HG03469 (cell line): Measurements from ENCODE around the gene EHBP1L1.
A peak's percentile ranks its signal among the peaks of the same experiment; 100 is the strongest.

Source experiments
- ATAC-seq: cut with Tn5 transposase; IDR thresholded peaks from one replicate; pipeline ENCODE4 v1.9.1; 2021; ENCODE audit warnings: mild to moderate bottlenecking, moderate library complexity, moderate number of reproducible peaks; ENCODE audit not compliant: unreplicated experiment

Gene EHBP1L1

GRCh38 chr11:65613091-65613928 is 37.5 kb downstream of the EHBP1L1 start:
- no peak for ATAC-seq

GRCh38 chr11:65615229-65615949 is 39.5 kb downstream of the EHBP1L1 start, which contains the start of gene PCNX3:
TSS of gene PCNX3 (plus strand) at chr11:65615776. CDS start at chr11:65616312, 536 bp downstream.
- ATAC-seq: peak; percentile 54

GRCh38 chr11:65615950-65616574 is 40.2 kb downstream of the EHBP1L1 start:
- no peak for ATAC-seq

- no peak for ATAC-seq
Measured at GRCh38 chr11:65616575-65617001, 40.7 kb downstream of the EHBP1L1 start.

- ATAC-seq: no peak
Measured at GRCh38 chr11:65617136-65617850, 41.4 kb downstream of the EHBP1L1 start.

GRCh38 chr11:65617990-65618751 is 42.3 kb downstream of the EHBP1L1 start:
- no peak for ATAC-seq

- no peak for ATAC-seq
Measured at GRCh38 chr11:65618763-65619162, 42.9 kb downstream of the EHBP1L1 start.

- no peak for ATAC-seq
Measured at GRCh38 chr11:65619281-65619928, 43.6 kb downstream of the EHBP1L1 start.

GRCh38 chr11:65620666-65621065 is 44.8 kb downstream of the EHBP1L1 start:
- ATAC-seq: no peak

GRCh38 chr11:65621460-65621859 is 45.6 kb downstream of the EHBP1L1 start:
- ATAC-seq: no peak

- ATAC-seq: no peak
Measured at GRCh38 chr11:65622011-65622410, 46.2 kb downstream of the EHBP1L1 start.

- ATAC-seq: no peak
Measured at GRCh38 chr11:65623177-65623576, 47.3 kb downstream of the EHBP1L1 start.

GRCh38 chr11:65623852-65624616 is 48.2 kb downstream of the EHBP1L1 start:
- no peak for ATAC-seq

- no peak for ATAC-seq
Measured at GRCh38 chr11:65624931-65625627, 49.2 kb downstream of the EHBP1L1 start.

- ATAC-seq: no peak
Measured at GRCh38 chr11:65625628-65626342, 49.9 kb downstream of the EHBP1L1 start.

GRCh38 chr11:65627202-65627601 is 51.3 kb downstream of the EHBP1L1 start:
- ATAC-seq: no peak

- no peak for ATAC-seq
Measured at GRCh38 chr11:65629579-65629978, 53.7 kb downstream of the EHBP1L1 start.

GRCh38 chr11:65630215-65630614 is 54.4 kb downstream of the EHBP1L1 start:
- no peak for ATAC-seq
